ENCODE data around the gene RNF145.
"Not testable (repeated sequence)": the region's sequence is repeated elsewhere in the genome, so short reads cannot be mapped to it uniquely, and the experiment has no call there.

RNF145 gene

DNA sequence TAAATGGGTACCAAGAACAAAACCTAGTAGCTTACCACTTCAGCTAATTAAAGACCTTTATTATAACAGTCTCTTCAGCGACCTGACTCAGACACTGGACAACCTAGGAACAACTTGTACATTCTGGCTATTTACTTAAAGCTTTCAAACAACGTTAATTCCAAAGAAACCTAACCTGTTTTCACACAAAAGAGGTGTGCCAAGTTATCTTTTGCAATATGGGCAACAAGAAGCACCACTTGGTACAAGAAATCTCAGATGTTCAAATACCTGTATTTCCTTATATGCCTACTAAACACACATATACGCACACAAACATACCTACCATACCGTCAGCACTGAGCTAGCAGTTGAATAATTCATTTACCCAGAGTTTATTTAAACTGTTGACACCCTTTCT is 23.0 kb downstream of the RNF145 start:
- no peak for FAIRE-seq

DNA sequence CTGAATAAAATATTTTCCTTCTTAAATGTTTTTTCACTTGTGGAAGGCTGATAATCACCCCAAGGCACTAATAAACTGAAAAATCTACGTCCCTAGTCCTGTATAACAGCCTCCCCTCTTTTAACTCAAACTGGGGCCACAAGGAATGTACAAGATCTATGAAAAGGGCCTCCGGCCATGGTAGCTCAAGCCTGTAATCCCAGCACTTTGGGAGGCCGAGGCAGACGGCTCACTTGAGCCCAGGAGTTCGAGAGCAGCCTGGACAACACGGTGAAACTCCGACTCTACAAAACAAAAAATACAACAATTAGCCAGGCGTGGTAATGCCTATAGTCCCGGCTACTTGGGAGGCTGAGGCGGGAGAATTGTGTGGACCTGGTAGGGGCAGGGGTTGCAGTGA is 23.6 kb downstream of the RNF145 start:
- FAIRE-seq, result no peak

DNA sequence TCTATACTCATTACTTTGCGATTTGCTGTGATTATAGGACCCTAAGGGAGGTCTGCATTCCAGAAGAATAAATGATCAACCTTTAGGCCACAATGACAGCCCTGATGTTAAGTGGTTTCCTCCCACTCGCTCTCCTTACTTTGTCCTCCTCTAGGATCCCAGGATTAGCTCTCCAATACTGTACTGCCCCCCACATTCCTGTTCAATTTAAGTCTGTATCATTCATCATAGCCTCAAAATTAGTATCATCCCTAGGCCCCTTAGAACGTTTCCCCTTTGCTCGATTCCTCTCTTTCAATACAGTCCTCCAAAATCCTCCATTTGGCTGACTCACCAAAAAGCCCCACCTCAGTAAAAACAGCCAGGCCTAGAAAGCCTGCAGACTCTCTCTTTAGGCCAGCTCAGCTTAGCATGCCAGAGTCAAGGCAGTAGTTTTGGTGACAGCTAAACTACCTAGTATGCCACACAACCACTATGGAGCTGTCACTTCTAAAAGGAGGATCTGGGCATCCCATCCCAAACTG is 24.4 kb downstream of the RNF145 start:
- no peak for FAIRE-seq

DNA sequence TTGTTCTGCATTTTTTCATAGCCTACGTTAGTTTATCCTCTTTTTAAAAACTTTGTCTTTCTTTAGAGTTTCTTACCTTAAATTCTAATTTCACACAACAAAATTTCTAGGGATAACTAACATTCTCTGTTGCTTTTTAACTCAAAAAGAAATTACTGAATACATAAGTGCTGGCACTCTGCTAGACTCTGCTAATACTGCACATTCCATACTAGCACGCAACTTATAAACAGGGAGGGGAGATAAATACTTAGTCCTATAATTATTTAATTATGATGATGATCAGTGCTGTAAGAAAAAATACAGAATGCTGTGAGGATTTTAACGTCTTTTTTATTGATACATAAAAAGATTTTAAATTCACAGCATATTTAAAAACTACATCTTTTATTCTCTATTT is 25.1 kb downstream of the RNF145 start:
- no peak for FAIRE-seq

DNA sequence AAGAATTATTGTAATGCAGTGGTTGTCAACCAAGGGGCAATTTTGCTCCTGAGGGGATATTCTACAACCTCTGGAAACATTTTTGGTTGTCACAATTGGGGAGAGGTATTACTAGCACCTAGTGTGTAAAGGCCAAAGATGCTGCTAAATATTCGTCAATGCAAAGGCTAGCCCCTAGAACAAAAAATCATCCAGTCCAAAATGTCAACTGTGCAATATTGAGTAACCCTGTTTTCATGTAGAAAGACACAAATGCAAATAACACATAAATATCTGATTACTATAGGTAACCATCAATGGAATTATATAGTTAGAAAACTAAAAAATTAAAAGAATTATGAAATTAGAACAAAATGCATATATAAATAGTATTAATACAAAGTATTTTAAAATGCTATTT is 26.1 kb downstream of the RNF145 start:
- no peak for FAIRE-seq

DNA sequence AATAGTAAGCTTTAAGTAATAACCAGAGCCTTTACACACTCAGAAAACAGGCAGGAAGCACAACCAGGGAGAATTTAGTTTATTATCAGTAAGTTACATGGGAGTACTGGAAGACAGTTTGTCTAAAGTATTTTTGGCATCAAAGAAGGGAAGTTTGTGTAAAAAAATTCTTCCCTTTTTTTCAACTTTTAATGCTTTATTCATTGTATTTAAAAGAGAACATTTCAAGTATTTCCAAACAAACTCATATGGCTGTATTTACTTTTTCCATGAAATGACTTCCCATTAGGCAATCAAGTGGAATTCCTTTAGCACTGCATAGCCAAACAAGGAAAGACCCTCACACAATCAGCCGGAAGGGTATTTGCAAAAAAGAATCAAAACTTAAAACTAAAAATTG is 26.7 kb downstream of the RNF145 start:
- FAIRE-seq, result no peak

DNA sequence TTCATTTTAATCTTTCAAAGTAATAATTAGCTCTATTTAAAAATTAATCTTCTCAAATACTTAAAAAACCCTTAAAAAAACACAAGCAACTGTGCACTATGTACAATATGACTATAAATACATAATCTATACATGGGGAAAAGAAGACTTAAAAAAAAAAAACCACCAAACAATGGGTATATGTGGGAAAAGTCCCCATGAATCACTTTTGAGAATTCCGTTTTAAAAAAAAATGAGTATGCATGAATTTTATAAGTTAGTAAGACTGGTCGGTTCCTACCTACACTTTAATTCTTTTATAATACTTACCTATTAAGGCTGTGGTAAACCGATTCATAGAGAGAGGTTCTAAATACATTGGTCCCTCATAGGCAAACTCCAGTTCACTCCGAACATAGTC is 27.7 kb downstream of the RNF145 start:
- FAIRE-seq, result no peak

DNA sequence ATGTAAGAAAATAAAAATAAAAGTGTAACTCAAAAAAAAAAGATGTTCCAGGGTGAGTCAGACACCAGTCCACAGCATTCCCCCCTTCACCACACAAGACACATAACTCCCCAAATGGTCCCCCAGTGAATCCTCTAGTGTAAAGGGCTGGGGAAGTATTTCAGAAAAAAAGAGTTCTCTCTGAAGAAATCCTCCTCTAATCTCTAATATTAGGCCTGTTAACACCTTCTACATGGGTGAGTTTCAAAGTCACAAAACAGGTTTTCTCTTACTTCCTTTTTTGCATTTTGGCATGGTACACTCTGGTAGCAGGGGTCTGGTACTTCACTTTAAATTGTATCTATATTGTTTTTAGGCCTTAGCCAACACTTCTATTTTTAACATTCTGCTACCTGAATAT is 28.2 kb downstream of the RNF145 start:
- no peak for FAIRE-seq

DNA sequence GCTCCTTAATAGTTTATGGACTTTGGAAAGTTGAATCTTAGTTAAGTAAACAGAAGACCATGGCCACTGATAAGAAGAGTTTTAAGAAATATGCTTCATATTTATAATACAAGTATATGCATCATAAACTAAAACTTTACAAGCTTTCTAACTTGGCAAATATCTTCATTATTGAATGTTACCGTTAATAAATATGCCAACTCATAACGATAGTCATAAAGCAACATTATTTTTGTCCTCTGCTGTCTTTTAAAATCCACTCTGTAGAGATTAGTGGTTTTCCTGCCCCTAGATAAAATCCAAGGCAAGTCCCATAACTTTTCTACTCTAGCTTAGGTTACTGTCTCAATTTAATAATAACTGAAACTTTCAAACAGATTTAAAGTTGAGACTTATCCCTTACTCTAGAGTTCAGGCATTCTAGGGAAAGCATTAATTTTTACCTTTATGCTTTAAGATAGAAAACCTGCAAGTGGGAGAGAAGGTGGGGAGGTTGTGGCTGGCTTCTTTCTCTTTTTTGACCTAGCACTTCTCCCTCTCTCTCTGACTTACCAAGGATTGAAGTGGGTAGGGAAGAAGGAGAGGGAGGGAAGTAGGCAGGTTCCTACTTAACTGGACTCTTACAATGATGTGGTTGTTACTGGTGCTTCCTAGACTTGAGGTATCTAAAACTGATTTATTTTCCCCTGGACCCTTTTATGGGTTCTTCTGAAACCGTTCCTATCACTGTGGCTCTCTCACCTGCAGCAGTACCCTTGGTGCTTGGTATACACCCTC is 29.6 kb downstream of the RNF145 start:
- no peak for FAIRE-seq

DNA sequence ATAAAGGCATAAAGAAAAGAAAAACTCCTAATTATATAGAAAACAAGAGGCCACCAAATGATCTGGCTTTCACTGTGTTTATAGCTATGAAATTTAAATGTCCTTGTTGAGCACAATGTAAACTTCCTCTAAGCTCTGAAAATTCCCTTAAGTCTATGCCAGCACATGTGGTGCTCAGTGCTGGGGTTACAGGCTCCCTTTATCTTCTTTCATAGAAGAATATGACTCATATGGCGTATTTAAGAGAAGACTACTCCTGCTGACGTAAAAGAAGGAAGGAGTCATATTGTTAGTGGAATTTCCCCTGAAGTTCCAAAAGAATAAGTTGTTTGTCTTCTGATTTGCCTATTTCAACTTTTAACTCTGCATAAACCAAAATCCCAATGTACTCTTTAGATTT is 30.4 kb downstream of the RNF145 start:
- FAIRE-seq, result no peak

DNA sequence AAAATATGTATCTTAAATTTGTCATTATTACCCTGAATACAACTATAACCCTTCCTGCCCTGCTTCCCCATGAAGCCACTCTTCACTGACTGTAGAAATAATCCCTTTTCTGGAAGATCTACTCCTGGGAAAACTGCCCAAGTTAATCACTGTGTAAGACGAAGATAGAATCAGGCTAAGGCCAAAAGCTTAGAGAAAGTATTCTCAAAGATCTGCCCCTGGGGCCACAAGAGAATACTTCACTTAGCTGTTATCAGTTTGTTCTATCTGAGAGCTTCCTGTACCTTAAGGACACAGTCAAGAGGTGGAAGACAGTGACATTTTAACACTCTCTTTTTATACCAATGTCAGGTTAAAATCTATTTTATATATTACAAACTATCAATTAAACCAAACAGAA is 33.8 kb downstream of the RNF145 start:
- FAIRE-seq, result no peak

DNA sequence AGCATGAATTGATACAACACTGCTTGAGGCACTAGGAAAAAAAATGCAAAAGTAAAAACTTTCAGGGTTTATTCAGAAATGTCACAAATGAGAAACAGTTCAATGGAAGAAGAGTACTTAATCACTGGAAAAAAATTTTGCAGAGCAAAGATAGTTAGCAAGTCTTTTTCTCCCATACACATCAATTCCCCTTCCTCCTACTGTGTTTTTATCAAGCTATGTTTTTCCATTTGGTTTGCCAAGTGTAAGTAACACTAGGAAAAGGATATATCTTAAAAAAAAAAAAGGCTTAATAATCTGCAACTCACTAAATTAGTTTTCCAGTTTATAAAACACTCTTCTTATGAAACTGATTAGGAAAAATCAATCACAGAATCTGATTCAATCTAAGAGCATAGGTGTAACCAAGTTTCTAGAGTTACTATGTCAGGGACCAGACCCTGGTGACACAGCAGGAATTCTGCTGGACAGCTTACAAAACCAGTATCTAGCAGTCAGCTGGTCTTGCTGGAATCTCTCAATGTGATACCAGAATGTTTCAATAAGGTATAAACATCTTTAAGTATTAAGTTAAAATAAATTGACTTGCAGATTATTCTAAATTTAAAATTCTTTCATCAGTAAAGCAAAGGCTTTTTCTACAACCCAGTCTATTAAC is 34.7 kb downstream of the RNF145 start:
- FAIRE-seq, result no peak

DNA sequence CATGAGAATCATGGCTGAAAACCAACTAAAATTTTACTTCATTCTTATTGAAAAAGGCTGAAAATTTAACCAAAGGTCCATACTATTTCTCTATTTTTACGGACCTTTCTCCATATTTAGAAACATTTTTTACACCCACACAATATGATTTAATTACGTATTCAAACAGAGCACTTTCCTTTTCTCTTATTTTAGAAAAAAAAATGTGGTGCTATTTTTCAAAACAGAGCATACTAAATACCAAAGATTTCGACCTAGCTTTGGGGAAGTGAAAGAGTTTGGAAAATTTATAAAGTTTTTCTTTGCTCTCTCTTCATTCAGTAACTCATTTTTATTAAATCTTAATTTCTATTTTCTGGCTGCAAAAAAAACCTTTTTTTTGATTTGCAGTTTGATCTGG is 38.1 kb downstream of the RNF145 start:
- FAIRE-seq, result no peak

DNA sequence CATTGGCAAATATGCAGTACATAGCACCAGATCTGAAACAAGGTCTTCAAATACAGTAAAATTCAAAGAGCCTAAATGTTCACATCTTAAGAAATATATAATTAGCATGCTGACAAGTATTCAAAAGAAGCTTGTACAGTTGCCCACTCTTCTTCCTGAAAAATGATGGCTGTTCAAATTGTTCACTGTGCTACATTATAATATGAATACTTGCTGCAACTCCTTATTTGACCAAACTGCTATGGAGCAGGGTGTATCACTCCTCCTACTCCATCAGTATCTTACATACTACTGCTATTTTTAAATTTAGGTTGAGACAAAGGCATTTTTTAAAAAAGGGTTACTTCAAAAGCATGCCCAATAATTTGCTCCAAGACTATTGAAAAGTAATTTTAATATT is 39.3 kb downstream of the RNF145 start:
- no peak for FAIRE-seq

DNA sequence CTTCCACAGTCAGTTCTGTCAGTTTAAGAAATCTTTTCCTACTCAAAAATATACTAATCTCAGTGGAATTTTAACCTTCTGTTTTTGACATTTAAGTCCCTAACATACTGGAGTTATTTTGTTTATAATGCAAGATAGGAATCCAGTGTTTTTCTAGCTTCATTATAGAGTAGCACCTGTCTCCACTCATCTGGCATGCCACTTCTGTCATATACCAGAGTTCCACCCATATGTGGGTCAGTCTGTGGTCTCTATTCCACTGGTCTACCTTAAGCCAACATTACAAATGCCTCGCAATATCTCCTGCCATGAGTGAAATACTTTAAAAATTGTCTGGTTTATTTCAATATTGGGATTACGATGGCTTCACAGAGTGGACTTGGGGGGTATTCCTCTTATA is 42.9 kb downstream of the RNF145 start:
- FAIRE-seq, result no peak

DNA sequence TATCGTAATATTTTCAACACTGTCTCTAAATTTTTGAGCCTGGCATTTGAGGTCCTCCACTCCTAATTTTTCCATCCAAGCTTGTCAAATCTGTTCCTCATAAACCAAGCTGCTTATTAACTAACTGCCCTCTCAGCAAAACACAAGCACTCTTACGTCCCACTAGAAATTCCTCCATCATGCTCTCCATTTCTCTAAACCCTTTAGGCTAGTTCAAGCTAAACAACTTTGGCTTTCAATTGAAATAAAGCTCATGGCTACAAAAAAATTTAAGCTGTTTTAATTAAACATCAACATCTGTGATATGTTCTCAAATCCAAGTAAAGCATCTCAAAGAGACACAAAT is 45.7 kb downstream of the RNF145 start:
- FAIRE-seq, result no peak

DNA sequence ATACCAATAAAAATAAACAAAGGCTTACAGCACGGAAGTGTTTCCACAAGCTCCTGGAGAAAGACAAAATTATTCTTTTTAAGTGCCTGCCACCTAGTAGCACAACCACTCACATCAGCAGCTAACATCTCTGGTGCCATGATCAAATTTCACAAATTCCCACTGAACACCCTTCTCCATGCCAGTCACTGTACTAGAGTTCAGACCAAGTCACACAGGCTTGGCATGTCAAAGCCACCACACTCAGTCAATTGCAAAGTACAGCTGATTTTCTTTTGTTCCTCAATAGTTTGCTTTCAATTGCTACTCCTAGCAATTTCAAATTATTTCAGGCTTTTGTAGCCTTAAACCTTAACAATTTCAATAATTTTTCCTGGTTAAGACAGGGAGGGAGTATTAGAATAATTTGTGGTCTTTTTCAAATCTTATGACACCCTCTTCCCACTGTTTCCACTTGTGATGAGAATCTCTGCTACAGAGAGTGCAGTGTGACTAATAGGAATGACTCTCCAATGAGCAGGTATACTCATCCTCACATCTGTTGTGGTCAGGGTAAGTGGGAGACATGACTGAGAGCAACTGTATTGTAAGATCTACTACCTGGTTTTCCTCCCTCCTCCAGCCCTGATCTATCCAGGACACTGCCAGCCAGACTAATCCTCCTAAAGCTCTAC is 46.2 kb downstream of the RNF145 start:
- FAIRE-seq, result no peak

DNA sequence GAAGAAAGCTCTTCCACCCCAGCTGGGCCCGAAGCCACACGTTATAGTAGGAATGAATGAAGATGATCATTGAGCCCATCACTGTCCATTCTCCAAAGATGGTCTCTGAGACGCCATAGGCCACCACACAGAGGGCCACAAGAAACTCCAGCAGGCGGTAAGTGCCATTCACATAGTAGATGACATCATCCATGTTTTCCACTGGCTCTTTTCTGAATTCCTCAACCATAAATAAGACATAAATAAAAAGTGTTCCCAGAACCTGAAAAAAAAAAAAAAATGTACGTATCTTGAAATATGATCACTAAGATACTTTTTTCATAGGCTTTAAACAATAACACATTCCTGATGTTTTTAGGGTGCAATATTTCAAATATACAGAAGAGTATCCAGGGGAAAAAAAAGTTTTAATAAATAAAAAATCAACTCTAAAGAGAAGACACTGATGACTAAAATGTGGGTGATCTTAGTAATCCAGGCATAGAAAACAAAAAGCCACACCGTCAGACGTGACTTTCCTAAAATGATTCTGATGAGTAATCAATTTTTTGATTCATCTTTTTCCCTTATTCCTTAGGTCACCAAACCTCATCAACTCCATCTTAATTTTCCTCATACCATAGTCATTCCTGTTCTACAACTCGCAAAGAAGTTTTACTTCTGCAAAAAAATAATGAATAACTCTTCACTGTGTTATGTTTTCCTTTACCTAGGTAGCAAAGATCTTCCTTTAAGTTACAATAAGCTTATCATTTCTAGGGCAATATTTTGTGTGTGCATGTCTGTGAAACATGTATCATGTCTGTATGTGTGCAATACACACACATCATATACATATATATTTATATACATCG is 47.8 kb downstream of the RNF145 start:
- no peak for FAIRE-seq

DNA sequence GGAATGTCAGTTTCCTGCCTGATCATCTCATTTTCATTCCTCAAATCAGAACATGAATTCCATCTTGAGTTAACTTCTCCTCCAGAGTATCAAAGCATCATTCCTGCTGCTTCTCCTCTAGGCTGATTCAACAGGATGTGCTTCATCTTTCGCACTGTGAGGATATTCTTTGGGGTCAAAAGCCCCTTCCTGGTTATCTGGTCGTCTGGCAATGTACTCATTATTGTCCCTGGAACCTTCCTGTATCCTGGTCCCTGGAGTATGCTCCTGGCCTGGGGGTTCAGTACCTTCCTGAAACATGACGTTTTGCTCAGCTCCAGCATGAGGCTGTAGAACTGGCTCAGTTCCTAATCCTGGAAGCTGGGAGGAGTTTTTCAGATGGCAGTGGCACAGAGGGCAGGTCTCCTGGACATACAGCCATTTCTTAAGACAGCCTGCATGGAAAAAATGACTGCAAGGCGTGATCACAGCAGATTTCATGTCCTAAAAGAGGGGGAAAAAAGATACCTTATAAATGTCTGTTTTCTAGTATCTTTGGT is 50.7 kb downstream of the RNF145 start:
- not testable (repeated sequence) for FAIRE-seq

DNA sequence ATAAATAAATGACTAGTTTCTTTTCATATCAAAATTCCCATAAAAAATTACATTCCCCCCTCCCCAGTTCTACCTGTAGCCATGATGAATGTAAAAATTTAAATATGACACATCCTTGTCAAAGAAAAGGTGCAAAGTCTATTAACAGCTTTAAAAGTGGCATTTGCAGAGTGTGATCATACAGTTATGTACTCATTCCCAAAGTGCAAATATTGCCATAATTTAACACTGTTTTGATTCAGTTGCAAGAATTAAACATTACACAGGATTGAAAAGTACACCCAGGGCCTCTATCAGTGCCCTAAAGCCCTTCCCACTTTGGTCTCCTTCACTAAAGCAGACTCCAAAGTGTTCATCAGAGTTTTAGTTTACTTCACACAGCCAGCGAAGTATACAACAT is 51.8 kb downstream of the RNF145 start:
- no peak for FAIRE-seq

DNA sequence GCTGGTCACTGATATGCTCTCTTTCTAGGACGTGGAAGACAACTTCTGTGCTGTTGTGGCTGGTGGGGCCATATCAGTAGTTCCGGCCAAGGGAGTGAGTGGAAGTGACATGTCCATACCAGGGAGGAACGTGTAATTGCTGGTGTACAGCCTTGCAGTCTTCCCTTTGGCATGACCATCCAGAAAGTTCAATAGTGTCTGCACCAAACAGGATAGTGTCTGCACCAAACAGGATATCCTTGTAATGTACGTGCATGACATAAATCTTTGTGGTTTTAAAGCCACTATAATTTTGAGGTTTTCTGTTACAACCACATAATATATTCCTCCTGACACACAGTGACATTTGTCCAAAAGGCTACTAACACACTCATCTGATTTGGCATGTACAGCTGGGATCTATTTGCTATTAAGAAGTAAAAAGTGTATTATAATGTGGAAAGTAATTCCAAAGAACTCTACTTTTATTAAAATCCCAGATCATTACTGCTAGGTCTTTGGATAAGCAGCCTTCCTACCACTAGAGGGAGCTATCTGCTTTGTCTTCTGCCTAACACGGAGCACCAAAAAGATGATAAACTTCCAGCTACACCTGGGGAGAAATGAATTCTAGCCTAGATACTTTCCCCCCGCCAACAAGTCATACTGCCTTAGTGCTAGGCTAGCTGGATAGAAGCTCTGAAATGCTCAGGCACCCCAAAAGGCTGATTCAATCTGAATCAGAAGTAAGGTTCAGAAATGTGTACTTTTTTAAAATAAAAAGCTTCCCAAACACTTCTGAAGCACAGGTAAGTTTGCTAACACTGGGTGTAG is 52.7 kb downstream of the RNF145 start:
- no peak for FAIRE-seq

DNA sequence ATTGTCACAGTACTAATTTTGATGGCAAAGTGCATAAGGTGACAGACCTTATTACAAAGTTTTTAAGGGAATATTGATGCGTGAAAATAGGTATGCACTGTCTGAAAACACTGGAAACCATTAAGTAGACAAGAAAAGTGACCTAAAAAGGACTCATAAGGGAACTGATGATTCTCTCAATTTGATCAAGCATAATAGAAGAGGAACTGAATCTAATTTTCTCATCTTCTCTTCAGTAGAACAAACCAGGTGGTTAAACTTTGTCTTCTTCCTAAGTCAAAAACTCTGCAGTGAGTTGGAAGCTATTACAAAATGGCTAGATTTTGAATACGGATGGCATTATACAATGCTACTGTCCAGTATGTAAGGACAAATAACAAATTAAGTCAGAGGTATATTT is 53.4 kb downstream of the RNF145 start:
- FAIRE-seq, result no peak
